HCT116 (cell line): Measurements from ENCODE around the gene INTS1. TPM values are rescaled to one million over a fixed set of nuclear protein-coding genes. Genes with fewer than 3 reads are reported as not detected.

ENCODE experiments used
- ATAC-seq: fragments of 200-7000 bp; cut with Tn5 transposase; 2 replicates; pipeline ENCODE4 v1.9.1; 2020; ENCODE audit warnings: mild to moderate bottlenecking, moderate library complexity
- BruUV-seq: library from RNA; stranded (reverse); fragments of 400-500 nt; replicated peaks from 2 replicates; lab custom pipeline; 2021; lab: Mats Ljungman, UMichigan
- CTCF ChIA-PET: fragments of 300-600 bp; sonication (Branson Sonifier 250); formaldehyde crosslinking; loops from one replicate; lab custom pipeline; 2021; ENCODE audit warnings: antibody characterized with exemption; lab: Charles Lee
- POLR2A ChIA-PET: fragments of 300-600, 350-600 bp; sonication (Branson Sonifier 250); formaldehyde crosslinking; loops from one replicate; lab custom pipeline; 2021; ENCODE audit warnings: antibody characterized with exemption; lab: Charles Lee
- RAD21 ChIA-PET, 2 experiments: fragments of 300-600 bp; sonication (Branson Sonifier 250); formaldehyde crosslinking; loops; one replicate each; lab custom pipeline; 2023; ENCODE audit warnings: low total read pairs in 2 of 2; ENCODE audit not compliant: uncharacterized antibody in 2 of 2, unreplicated experiment in 2 of 2, low non-redundant PET in 1 of 2; lab: Charles Lee
- DNase-seq: peaks from one replicate; pipeline ENCODE4 v3.0.0-alpha.2; 2010; ENCODE audit warnings: low read depth, low spot score
- H2AFZ ChIP-seq: fragments of 200-600 bp; shearing (Covaris generic), sonication (generic); 2 replicates; pipeline ENCODE4 v1.6.1; 2017; ENCODE audit warnings: low read depth, mixed run types, mixed read lengths, antibody characterized with exemption, low read length; ENCODE audit not compliant: poor library complexity, severe bottlenecking
- H3K27ac ChIP-seq: 2 replicates; pipeline ENCODE4 v1.5.1; 2012; ENCODE audit warnings: low read depth, low read length
- H3K27me3 ChIP-seq: fragments of 200-600 bp; sonication (generic); 2 replicates; pipeline ENCODE4 v1.6.1; 2016; ENCODE audit warnings: mixed run types, low read length, mixed read lengths; ENCODE audit not compliant: insufficient read depth
- H3K36me3 ChIP-seq, 2 experiments: fragments of 200-500 bp in 1 of 2; fragments of 200-600 bp in 1 of 2; sonication (Bioruptor generic) in 1 of 2; sonication (generic) in 1 of 2; 2 replicates each; pipeline versions ENCODE4 v1.5.1 to v1.6.1; 2014 to 2016; ENCODE audit warnings: low read length in 2 of 2, inconsistent platforms in 1 of 2, mixed read lengths in 1 of 2, mixed run types in 1 of 2; ENCODE audit not compliant: insufficient read depth in 2 of 2, control insufficient read depth in 1 of 2
- H3K4me1 ChIP-seq, 2 experiments: fragments of 200-600 bp in 1 of 2; sonication (generic) in 1 of 2; 2 replicates each; pipeline versions ENCODE4 v1.5.1 to v1.6.1; 2012 to 2017; ENCODE audit warnings: low read length in 2 of 2, inconsistent platforms in 1 of 2, mild to moderate bottlenecking in 1 of 2, mixed read lengths in 1 of 2, mixed run types in 1 of 2, moderate library complexity in 1 of 2; ENCODE audit not compliant: insufficient read depth in 2 of 2, control insufficient read depth in 1 of 2
- H3K4me2 ChIP-seq: fragments of 200-600 bp; sonication (generic); 2 replicates; pipeline ENCODE4 v1.6.1; 2017; ENCODE audit warnings: mixed run types, low read length, mixed read lengths
- H3K4me3 ChIP-seq, 2 experiments: fragments of 200-600 bp in 1 of 2; sonication (generic) in 1 of 2; replicated peaks in 1 of 2; 2 replicates each; pipeline ENCODE4 v1.5.1; 2011 to 2016; ENCODE audit warnings: low read length in 2 of 2, control low read depth in 1 of 2, low read depth in 1 of 2, mild to moderate bottlenecking in 1 of 2, mixed read lengths in 1 of 2, mixed run types in 1 of 2
- H3K79me2 ChIP-seq: fragments of 200-600 bp; sonication (generic); 2 replicates; pipeline ENCODE4 v1.6.1; 2017; ENCODE audit warnings: mild to moderate bottlenecking, mixed run types, low read length, moderate library complexity, mixed read lengths; ENCODE audit not compliant: insufficient read depth
- H3K9ac ChIP-seq: fragments of 200-600 bp; sonication (generic); 2 replicates; pipeline ENCODE4 v1.6.1; 2016; ENCODE audit warnings: low read length, mixed read lengths
- H3K9me2 ChIP-seq: fragments of 200-600 bp; sonication (generic), shearing (Covaris generic); 2 replicates; pipeline ENCODE4 v1.6.1; 2017; ENCODE audit warnings: mixed run types, mild to moderate bottlenecking, moderate library complexity; ENCODE audit not compliant: insufficient read depth
- H3K9me3 ChIP-seq, 2 experiments: fragments of 200-500 bp in 1 of 2; fragments of 200-600 bp in 1 of 2; sonication (Bioruptor generic) in 1 of 2; sonication (generic) in 1 of 2; 2 replicates each; pipeline ENCODE4 v1.6.1; 2014 to 2017; ENCODE audit warnings: low read length in 2 of 2, mixed read lengths in 2 of 2, inconsistent platforms in 1 of 2, low read depth in 1 of 2, mild to moderate bottlenecking in 1 of 2, mixed run types in 1 of 2, moderate library complexity in 1 of 2; ENCODE audit not compliant: control insufficient read depth in 1 of 2, insufficient read depth in 1 of 2
- H4K20me1 ChIP-seq: fragments of 200-600 bp; sonication (generic), shearing (Covaris generic); 2 replicates; pipeline ENCODE4 v1.6.1; 2017; ENCODE audit warnings: mixed run types, mild to moderate bottlenecking, moderate library complexity; ENCODE audit not compliant: insufficient read depth
- ATF3 ChIP-seq: IDR thresholded peaks from 2 replicates; pipeline ENCODE4 v1.6.1; 2012
- CBX3 ChIP-seq: IDR thresholded peaks from 2 replicates; pipeline ENCODE4 v1.6.1; 2012; ENCODE audit warnings: low read depth
- CEBPB ChIP-seq: IDR thresholded peaks from 2 replicates; pipeline ENCODE4 v1.6.1; 2012; ENCODE audit warnings: low read depth
- CTCF ChIP-seq, 3 experiments: fragments of 200-600 bp in 1 of 3; sonication (generic) in 1 of 3; IDR thresholded peaks in 2 of 3; conservative IDR thresholded peaks in 1 of 3; 2 replicates each; pipeline ENCODE4 v1.5.1; 2012 to 2017; ENCODE audit warnings: low read depth in 2 of 3, low read length in 2 of 3, antibody characterized with exemption in 1 of 3, borderline replicate concordance in 1 of 3, control low read depth in 1 of 3, mild to moderate bottlenecking in 1 of 3, mixed read lengths in 1 of 3, mixed run types in 1 of 3, moderate library complexity in 1 of 3; ENCODE audit not compliant: insufficient read depth in 1 of 3
- EGR1 ChIP-seq: IDR thresholded peaks from 2 replicates; pipeline ENCODE4 v1.6.1; 2012; ENCODE audit warnings: low read depth
- ELF1 ChIP-seq: IDR thresholded peaks from 2 replicates; pipeline ENCODE4 v1.6.1; 2012; ENCODE audit warnings: low read depth, borderline replicate concordance
- EZH2 ChIP-seq: fragments of 200-600 bp; sonication (generic); IDR thresholded peaks from 2 replicates; pipeline ENCODE4 v1.6.1; 2017; ENCODE audit warnings: antibody characterized with exemption, mixed run types
- EZH2phosphoT487 ChIP-seq: fragments of 200-600 bp; IDR thresholded peaks from 2 replicates; pipeline ENCODE4 v1.6.1; 2018; ENCODE audit warnings: antibody characterized with exemption, borderline replicate concordance
- JUND ChIP-seq: IDR thresholded peaks from 2 replicates; pipeline ENCODE4 v1.6.1; 2012
- POLR2A ChIP-seq: IDR thresholded peaks from 2 replicates; pipeline ENCODE4 v1.7.0; 2011; ENCODE audit warnings: borderline replicate concordance; ENCODE audit not compliant: insufficient read depth, insufficient read length; ENCODE audit errors: extremely low read depth
- SIN3A ChIP-seq: IDR thresholded peaks from 2 replicates; pipeline ENCODE4 v1.6.1; 2012; ENCODE audit warnings: low read depth
- SP1 ChIP-seq: IDR thresholded peaks from 2 replicates; pipeline ENCODE4 v1.6.1; 2012; ENCODE audit warnings: low read depth
- SRF ChIP-seq: IDR thresholded peaks from 2 replicates; pipeline ENCODE4 v1.6.1; 2012; ENCODE audit warnings: low read depth
- YY1 ChIP-seq: IDR thresholded peaks from 2 replicates; pipeline ENCODE4 v1.6.1; 2011; ENCODE audit warnings: low read length, low read depth, moderate library complexity, mild to moderate bottlenecking; ENCODE audit not compliant: insufficient replicate concordance; ENCODE audit errors: extremely low read depth
- ZBTB33 ChIP-seq: IDR thresholded peaks from 2 replicates; pipeline ENCODE4 v1.6.1; 2011; ENCODE audit warnings: mild to moderate bottlenecking, low read length, moderate library complexity; ENCODE audit not compliant: insufficient replicate concordance; ENCODE audit errors: extremely low read depth
- ZNF274 ChIP-seq: fragments of 200-500 bp; sonication (Bioruptor generic); IDR thresholded peaks from 2 replicates; pipeline ENCODE4 v1.6.1; 2014; ENCODE audit warnings: mild to moderate bottlenecking, low read depth, low read length, inconsistent platforms
- intact Hi-C: fragments of 100-400 bp; cut with micrococcal nuclease; formaldehyde crosslinking; loops from 2 replicates; pipeline ENCODE4 v1.10.0; 2022
- total RNA-seq: library from RNA; stranded (reverse); gene quantifications from one replicate; pipeline ENCODE4 v1.2.1, GENCODE V29; 2021; ENCODE audit not compliant: unreplicated experiment
- TF ChIP-seq, protein P1 (sequence below): IDR thresholded peaks from 2 replicates; pipeline ENCODE4 v1.6.1; 2012; ENCODE audit warnings: low read depth

The INTS1 gene
- total RNA-seq, 1 experiment from 2014 or later, result 167 TPM

GRCh38 chr7:1426474-1426873 is 77.7 kb downstream of the INTS1 start:
- Histone ChIP-seq H3K4me1 (no peaks in the 10 kb centered on the region), H3K9me2 (no peaks in the 10 kb centered on the region), H2AFZ (no peak overlapping the region), H3K9me3 (no peaks in the 10 kb centered on the region), H3K9ac (no peak overlapping the region), H3K36me3 (no peaks in the 10 kb centered on the region), H3K27me3 (no peaks in the 10 kb centered on the region), H4K20me1 (no peaks in the 10 kb centered on the region), H3K79me2 (no peaks in the 10 kb centered on the region), H3K4me2 (no peak overlapping the region), H3K27ac (no peak overlapping the region), H3K4me3 (no peak overlapping the region)
- TF ChIP-seq SP1 (no peak), CEBPB (no peak), POLR2A (no peak), ZBTB33 (no peak), ZNF274 (no peak), EGR1 (no peak), CBX3 (no peak), JUND (no peak), ATF3 (no peak), SRF (no peak), CTCF (IDR thresholded peaks at IDR 0.05 in 2 of 3, conservative IDR thresholded peaks at IDR 0.05 in 1 of 3; ENCODE audit: borderline replicate concordance in 1 of 3, insufficient read depth in 1 of 3, low read depth in 2 of 3, low read length in 2 of 3) (no peak), SIN3A (no peak), YY1 (no peak), ELF1 (no peak), EZH2phosphoT487 (no peak), EZH2 (no peak)
- TF ChIP-seq, protein P1, sequence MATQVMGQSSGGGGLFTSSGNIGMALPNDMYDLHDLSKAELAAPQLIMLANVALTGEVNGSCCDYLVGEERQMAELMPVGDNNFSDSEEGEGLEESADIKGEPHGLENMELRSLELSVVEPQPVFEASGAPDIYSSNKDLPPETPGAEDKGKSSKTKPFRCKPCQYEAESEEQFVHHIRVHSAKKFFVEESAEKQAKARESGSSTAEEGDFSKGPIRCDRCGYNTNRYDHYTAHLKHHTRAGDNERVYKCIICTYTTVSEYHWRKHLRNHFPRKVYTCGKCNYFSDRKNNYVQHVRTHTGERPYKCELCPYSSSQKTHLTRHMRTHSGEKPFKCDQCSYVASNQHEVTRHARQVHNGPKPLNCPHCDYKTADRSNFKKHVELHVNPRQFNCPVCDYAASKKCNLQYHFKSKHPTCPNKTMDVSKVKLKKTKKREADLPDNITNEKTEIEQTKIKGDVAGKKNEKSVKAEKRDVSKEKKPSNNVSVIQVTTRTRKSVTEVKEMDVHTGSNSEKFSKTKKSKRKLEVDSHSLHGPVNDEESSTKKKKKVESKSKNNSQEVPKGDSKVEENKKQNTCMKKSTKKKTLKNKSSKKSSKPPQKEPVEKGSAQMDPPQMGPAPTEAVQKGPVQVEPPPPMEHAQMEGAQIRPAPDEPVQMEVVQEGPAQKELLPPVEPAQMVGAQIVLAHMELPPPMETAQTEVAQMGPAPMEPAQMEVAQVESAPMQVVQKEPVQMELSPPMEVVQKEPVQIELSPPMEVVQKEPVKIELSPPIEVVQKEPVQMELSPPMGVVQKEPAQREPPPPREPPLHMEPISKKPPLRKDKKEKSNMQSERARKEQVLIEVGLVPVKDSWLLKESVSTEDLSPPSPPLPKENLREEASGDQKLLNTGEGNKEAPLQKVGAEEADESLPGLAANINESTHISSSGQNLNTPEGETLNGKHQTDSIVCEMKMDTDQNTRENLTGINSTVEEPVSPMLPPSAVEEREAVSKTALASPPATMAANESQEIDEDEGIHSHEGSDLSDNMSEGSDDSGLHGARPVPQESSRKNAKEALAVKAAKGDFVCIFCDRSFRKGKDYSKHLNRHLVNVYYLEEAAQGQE, result no peak
- RAD21 ChIA-PET, result no interaction called here
- intact Hi-C loops, result no loop called here
- no peak for ATAC-seq
- no TSS peak for BruUV-seq
- no peak for DNase-seq
- CTCF ChIA-PET, result no interaction called here
- POLR2A ChIA-PET, result no interaction called here
